Stimulated activated naive CD8-positive, alpha-beta T cell treated with anti-CD3 and anti-CD28 coated beads, Interleukin-15, Interleukin-2, amounts not matched to agents 100 U/mL and 50 U/mL, for 24 hours (primary cell): ENCODE measurements around the gene ITGB3BP.
"Not testable (repeated sequence)": the region's sequence is repeated elsewhere in the genome, so short reads cannot be mapped to it uniquely, and the experiment has no call there.

Experiments
- ATAC-seq: fragments of 150-1000 bp; cut with Tn5 transposase; one replicate; pipeline ENCODE4 v1.10.0; 2021
- DNase-seq: peaks from one replicate; pipeline ENCODE4 v3.0.0; 2021

ITGB3BP gene

DNA sequence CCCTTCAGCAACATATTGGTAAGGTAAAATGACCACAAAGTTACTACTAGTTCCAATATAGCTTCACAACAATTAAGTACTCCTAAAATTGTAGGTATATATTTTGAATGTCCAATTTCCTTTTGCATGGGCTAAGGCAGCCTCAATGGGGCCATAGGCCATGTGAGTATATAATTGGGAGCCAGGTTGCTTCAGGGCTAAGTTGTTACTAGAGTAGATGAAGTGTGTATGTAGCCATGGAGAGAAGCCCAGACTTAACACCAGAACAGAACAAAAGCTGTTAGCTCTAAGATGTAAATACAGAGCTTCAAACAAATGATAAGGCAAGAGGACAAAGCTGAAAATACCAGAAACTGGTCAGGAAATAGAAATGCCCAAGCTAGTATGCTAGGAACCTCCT is 16.2 kb downstream of the ITGB3BP start:
- ATAC-seq = no peak
- DNase-seq = no peak

DNA sequence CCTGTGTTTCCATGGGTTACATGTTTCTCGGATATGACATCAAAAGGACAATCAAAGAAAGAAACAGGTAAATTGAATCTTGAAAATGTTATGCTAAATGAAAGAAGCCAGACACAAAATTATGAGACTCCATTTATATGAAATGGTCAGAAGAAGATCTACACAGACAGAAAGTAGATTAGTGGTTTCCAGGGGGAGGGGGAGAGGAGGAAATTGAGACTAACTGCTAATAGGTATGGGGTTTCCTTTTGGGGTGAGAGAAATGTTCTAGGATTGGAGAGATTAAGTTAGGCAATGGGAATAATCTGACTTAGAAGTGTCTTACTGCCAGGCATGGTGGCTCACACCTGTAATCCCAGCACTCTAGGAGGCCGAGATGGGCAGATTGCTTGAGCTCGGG is 21.8 kb downstream of the ITGB3BP start:
- no peak for ATAC-seq
- no peak for DNase-seq

DNA sequence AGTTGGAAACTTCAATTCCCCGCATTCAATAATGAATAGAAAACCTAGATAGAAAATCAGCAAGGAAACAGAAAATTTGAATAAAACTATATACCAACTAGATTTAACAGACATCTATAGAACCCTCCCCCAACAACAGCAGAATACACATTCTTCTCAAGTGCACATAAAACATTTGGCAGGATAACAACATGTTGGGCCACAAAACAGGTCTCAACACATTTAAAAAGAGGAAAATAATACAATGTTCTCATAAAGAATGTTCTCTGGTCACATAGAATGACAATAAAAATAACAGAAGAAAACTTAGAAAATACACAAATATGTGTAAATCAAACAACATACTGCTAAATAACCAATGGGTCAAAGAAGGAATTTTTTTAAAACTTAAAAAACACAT is 24.9 kb downstream of the ITGB3BP start:
- ATAC-seq (no peak), DNase-seq (no peak)

DNA sequence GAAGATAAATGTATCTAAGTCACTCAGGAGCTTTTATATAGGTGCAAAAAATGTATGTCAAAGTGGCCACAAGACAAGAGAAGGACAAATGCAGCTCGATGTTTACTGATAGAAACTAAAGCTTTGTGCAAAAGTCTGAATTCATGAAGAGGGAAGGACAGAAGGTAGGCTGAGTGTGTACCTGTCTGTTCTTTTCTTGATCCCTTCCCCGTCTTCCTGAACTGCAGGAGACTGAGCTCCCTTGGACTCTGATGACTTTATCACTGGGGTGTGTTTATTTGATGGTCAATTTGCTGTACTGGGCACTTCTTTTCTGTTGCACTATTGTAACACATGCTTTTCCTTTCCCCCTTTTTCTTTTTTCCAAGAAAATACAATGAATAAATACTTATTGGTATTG is 25.4 kb downstream of the ITGB3BP start:
- ATAC-seq (no peak), DNase-seq (no peak)

DNA sequence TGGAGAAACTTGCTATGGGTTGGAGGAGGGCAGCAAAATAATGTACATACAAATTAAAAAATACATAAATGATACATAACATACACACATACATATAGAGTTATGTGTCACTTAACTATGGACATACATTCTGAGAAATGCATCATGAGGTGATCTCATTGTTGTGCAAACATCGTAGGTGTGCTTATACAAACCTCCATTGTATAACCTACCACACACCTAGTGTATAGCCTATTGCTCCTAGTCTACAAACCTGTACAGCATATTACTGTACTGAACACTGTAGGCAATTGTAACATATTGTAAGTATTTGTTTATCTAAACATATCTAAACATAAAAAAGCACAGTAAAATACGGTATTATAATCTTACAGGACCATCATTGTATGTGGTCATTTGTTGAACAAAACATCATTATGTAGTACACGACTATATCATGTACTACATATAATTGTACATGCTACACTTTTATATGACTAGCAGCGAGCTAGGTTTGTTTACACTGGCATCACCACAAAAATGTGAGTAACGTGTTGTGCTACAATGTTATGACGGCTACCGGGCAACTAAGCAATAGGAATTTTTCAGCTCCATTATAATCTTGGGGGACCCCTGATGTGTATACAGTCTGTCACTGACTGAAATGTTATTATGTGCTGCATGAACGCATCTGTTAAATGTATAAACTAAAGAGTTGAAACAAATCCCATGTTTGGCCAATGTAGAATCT is 35.5 kb downstream of the ITGB3BP start:
- no peak for ATAC-seq
- DNase-seq = no peak

- DNase-seq = no peak
- ATAC-seq = no peak
These were observed 36.4 kb downstream of the ITGB3BP start for GRCh38 chr1:63486629-63487028.

DNA sequence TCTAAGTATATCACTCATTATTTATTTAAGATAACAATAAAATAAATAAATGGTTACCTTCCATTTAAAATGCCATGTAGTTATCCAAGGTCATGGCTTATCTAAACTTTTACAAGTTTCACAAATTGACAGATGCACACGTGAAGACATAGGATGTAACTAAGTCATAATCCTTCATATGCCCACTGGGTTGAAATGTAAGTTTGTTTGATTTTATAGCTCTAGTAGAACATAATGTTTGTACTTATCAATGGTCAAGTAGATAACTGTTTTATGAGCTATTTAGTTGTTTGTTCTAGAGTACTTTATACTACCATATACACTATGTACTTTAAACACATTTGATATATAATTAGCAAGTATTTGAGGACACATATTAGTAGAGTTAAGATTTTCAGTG is 43.0 kb downstream of the ITGB3BP start:
- ATAC-seq (no peak), DNase-seq (no peak)

- DNase-seq = no peak
- ATAC-seq = no peak
These were observed 47.3 kb downstream of the ITGB3BP start for GRCh38 chr1:63475761-63476160.

DNA sequence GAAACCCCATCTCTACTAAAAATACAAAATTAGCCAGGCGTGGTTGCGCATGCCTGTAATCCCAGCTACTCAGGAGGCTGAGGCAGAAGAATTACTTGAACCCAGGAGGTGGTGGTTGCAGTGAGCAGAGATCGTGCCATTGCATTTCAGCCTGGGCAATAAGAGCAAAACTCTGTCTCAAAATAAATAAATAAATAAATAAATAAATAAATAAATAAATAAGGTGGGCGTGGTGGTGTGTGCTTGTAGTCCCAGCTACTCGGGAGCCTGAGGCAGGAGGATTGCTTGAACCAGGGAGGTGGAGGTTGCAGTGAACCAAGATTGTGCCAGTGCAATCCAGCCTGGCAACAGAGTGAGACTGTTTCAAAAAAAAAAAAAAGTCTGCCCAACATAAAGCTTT is 54.3 kb downstream of the ITGB3BP start:
- not testable (repeated sequence) for DNase-seq, ATAC-seq

GRCh38 chr1:63466759-63467158 is 56.3 kb downstream of the ITGB3BP start:
- DNase-seq (no peak), ATAC-seq (no peak)

GRCh38 chr1:63466181-63466580 is 56.8 kb downstream of the ITGB3BP start:
- no peak for ATAC-seq
- DNase-seq = no peak

DNA sequence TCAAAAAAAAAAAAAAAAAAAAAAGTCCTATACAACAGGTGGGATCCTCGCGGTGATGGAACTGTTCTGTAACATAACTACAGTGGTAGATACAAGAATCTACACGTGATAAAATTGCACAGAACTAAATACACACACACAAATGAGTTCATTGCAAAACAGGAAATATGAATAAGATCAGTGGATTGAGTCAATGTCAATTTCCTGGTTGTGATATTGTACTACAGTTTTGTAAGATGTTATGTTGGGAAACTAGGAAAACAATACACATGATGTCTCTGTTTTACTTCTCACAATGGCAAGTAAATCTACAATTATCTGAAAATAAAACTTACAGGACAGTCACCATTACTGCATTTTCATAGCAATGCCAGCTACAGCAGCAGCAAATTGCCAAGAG is 59.8 kb downstream of the ITGB3BP start:
- ATAC-seq (no peak), DNase-seq (no peak)

DNA sequence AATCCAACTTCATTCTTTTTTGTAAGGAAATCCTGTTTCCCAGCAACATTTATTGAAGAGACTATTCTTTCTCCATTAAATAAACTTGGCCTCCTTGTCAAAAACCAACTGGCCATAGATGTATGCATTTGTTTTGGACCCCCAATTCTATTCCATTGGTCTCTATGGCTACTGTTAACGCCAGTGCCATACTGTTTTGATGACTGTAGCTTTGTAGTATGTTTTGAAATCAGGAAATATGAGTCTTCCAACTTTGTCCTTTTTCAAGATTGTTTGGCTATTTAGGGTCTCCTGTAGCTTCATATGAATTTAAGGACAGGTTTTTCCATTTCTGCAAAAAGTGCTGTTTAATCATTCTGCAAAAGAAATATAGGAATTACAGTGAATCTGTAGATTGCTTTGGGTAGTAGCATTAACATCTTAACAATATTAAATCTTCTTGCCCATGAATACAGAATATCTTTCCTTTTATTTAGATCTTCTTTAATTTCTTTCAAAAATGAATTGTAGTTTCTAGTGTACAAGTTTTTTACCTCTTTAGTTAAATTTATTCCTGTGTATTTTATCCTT is 61.3 kb downstream of the ITGB3BP start:
- no peak for DNase-seq
- no peak for ATAC-seq

DNA sequence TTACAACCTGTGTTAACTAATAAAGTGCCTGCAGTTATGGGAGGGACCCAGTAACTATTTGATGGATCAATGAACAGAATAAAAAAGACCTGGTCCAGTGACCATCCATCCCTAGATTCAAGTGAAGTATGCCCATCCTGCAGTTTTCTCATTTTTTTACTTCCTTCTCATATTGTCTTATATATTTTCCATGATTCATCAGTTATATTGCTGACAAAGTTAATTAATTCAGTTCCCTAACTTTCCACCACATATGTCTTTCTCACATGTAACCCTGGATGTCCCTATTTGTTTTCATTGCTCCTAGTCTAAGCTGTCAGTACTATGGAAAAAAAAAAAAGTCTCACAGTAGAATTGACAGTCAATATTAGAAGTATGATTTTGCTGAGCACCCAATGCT is 64.3 kb downstream of the ITGB3BP start:
- DNase-seq (no peak), ATAC-seq (no peak)

GRCh38 chr1:63454269-63454668 is 68.8 kb downstream of the ITGB3BP start:
- no peak for ATAC-seq

GRCh38 chr1:63453232-63453631 is 69.8 kb downstream of the ITGB3BP start:
- no peak for DNase-seq
- ATAC-seq = no peak

More at GRCh38 chr1:63454269-63454668, 68.8 kb downstream of the ITGB3BP start:
- DNase-seq = no peak

GRCh38 chr1:63450416-63450815 is 72.6 kb downstream of the ITGB3BP start:
- no peak for DNase-seq
- no peak for ATAC-seq

DNA sequence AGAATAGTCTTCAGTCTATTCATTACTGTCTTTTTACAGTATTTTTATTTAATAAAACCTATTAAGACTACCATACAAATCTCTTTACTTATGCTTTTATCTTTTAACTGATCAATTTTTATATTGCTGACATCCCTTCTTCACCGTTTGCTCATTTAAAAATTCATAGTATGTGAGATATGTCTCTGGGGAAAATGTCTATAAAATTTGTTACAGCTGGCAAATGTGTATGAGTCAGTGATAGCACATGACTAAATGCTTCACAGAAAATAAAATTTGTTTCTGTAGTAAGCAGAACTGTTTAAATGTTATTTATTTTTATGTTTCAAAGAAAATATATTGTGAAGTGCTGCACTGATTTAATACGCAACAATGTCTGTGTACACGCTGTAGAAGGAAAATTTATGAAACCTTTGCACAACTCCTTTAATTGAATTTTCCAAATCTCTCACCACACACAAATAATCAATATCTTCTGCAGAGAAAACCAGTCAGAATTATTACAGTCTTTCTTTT is 74.2 kb downstream of the ITGB3BP start:
- DNase-seq (no peak), ATAC-seq (no peak)

GRCh38 chr1:63442141-63442475 is 80.9 kb downstream of the ITGB3BP start:
- no peak for DNase-seq
- no peak for ATAC-seq

DNA sequence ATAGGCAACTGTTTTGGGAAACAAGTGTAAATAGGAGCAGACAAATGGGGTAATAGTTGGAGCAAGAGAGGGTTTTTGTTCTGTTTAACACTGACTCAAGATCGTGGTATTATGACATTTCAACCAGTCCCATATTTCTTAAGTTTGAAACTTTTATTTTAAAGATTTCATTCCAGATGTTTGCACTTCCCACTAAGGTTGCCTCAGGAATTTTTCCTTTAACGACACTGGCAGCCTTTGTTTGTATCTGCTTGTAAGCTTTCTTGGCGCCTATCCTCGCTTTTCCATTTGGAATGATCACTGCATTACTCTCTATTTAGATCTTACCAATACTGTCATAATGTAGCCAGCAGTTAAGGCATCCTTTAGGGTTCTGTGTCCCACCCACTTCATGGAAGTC is 87.9 kb downstream of the ITGB3BP start:
- no peak for DNase-seq
- ATAC-seq = no peak

DNA sequence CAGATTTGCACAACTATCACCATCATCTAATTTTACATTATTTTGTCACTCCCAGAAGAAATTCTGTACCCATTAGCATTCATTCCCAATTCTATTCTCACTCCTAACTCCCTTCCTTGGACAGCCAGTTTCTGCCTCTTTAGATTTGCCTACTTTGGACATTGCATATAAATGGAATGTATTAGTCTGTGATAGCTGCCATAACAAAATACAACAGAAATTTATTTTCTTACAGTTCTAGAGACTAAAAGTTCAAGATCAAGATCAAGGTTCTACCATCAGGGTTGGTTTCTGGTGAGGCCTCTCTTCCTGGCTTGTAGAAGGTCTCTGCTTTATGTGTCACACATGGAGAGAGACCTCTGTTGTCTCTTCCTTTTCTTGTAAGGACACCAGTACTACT is 93.7 kb downstream of the ITGB3BP start:
- ATAC-seq (no peak), DNase-seq (no peak)

GRCh38 chr1:63428815-63429214 is 94.2 kb downstream of the ITGB3BP start:
- ATAC-seq (no peak), DNase-seq (no peak)

DNA sequence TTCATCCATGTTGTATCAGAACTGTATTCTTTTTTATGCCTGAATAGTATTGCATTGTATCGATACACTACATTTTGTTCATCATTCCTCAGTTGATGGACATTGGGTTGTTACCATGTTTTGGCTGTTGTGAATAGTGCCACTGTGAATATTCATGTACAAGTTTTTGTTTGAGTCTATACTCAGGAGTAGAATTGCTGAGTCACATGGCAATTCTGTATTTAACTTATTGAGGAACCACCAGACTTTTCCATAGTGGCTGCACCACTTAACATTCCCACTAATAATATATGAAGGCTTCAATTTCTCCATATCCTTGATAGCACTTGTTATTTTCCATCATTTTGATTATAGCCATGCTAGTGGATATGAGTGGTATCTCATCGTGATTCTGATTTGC is 99.4 kb downstream of the ITGB3BP start:
- ATAC-seq (no peak), DNase-seq (no peak)

GRCh38 chr1:63420746-63421145 is 102.3 kb downstream of the ITGB3BP start:
- ATAC-seq = not testable (repeated sequence)

More at GRCh38 chr1:63420746-63421145, 102.3 kb downstream of the ITGB3BP start:
- DNase-seq = not testable (repeated sequence)
